DND-41 (cell line): ENCODE data around the gene FOXP1.

ENCODE experiments used
- ATAC-seq: fragments of 200-7000 bp; cut with Tn5 transposase; 3 replicates; pipeline ENCODE4 v1.9.1; 2021; ENCODE audit warnings: low read depth; ENCODE audit not compliant: insufficient read depth
- DNase-seq: peaks from one replicate; pipeline ENCODE4 v3.0.0-alpha.2; 2020
- H2AFZ ChIP-seq: 2 replicates; pipeline ENCODE4 v1.6.0; 2012; ENCODE audit warnings: low read depth, low read length
- H3K27ac ChIP-seq: 2 replicates; pipeline ENCODE4 v1.5.1; 2012; ENCODE audit warnings: low read length, inconsistent platforms
- H3K27me3 ChIP-seq: fragments of 200-600 bp; sonication (generic); 2 replicates; pipeline ENCODE4 v1.6.0; 2012; ENCODE audit warnings: low read length, mild to moderate bottlenecking, inconsistent platforms; ENCODE audit not compliant: insufficient read depth, poor library complexity
- H3K36me3 ChIP-seq: 2 replicates; pipeline ENCODE4 v1.5.1; 2012; ENCODE audit warnings: low read length, inconsistent platforms; ENCODE audit not compliant: insufficient read depth
- H3K4me1 ChIP-seq: 2 replicates; pipeline ENCODE4 v1.5.1; 2012; ENCODE audit warnings: mild to moderate bottlenecking, low read length; ENCODE audit not compliant: insufficient read depth
- H3K4me2 ChIP-seq: 2 replicates; pipeline ENCODE4 v1.6.0; 2012; ENCODE audit warnings: mild to moderate bottlenecking, moderate library complexity, low read length, inconsistent platforms; ENCODE audit not compliant: insufficient read depth
- H3K4me3 ChIP-seq, 2 experiments: fragments of 200-600 bp in 1 of 2; shearing (Covaris generic) in 1 of 2; 2 replicates each; pipeline ENCODE4 v1.5.1; 2012 to 2016; ENCODE audit warnings: inconsistent platforms in 2 of 2, low read length in 2 of 2, mild to moderate bottlenecking in 2 of 2, low read depth in 1 of 2, moderate library complexity in 1 of 2
- H3K79me2 ChIP-seq: 2 replicates; pipeline ENCODE4 v1.6.0; 2012; ENCODE audit warnings: low read length, inconsistent platforms; ENCODE audit not compliant: insufficient read depth
- H3K9ac ChIP-seq: 2 replicates; pipeline ENCODE4 v1.6.0; 2012; ENCODE audit warnings: low read depth, mild to moderate bottlenecking, inconsistent platforms, low read length, moderate library complexity
- H3K9me3 ChIP-seq: 2 replicates; pipeline ENCODE4 v1.5.1; 2012; ENCODE audit warnings: low read length, moderate library complexity, mild to moderate bottlenecking, inconsistent platforms; ENCODE audit not compliant: insufficient read depth, severe bottlenecking
- H4K20me1 ChIP-seq: 2 replicates; pipeline ENCODE4 v1.6.0; 2012; ENCODE audit warnings: low read length; ENCODE audit not compliant: insufficient read depth
- CTCF ChIP-seq: IDR thresholded peaks from 2 replicates; pipeline ENCODE4 v1.5.1; 2012; ENCODE audit warnings: borderline replicate concordance, low read length, moderate library complexity, mild to moderate bottlenecking; ENCODE audit not compliant: poor library complexity, severe bottlenecking; ENCODE audit errors: extremely low read depth
- EZH2 ChIP-seq: IDR thresholded peaks from 3 replicates; pipeline ENCODE4 v1.6.1; 2012; ENCODE audit warnings: borderline replicate concordance, low read depth, mild to moderate bottlenecking, moderate library complexity, low read length, inconsistent platforms; ENCODE audit not compliant: severe bottlenecking

Gene FOXP1

GRCh38 chr3:71132995-71133730 lies 450.4 kb downstream of the FOXP1 start:
- Histone ChIP-seq H3K27ac (no peak overlapping the region), H3K4me1 (peaks cover 39% of the 10 kb centered on the region), H3K36me3 (no peaks in the 10 kb centered on the region), H3K27me3 (no peaks in the 10 kb centered on the region), H4K20me1 (no peaks in the 10 kb centered on the region), H2AFZ (no peak overlapping the region), H3K9me3 (no peaks in the 10 kb centered on the region), H3K4me3 (no peak overlapping the region), H3K9ac (no peak overlapping the region), H3K4me2 (no peak overlapping the region), H3K79me2 (peaks cover 30% of the 10 kb centered on the region)
- DNase-seq = no peak
- no peak for TF ChIP-seq CTCF
- TF ChIP-seq EZH2 = no peak
- no peak for ATAC-seq

- TF ChIP-seq EZH2 (no peak), CTCF (no peak)
- H3K27me3 ChIP-seq = no peaks in the 10 kb centered on the region
- peak overlapping the region; percentile 73 for H2AFZ ChIP-seq
- H3K9me3 ChIP-seq = no peaks in the 10 kb centered on the region
- peaks cover 51% of the 10 kb centered on the region for H3K4me1 ChIP-seq
- peaks cover 45% of the 10 kb centered on the region for H3K79me2 ChIP-seq
- peak overlapping the region; percentile 92 for H3K27ac ChIP-seq
- H3K4me3 ChIP-seq = peak overlapping the region in 1 of 2 experiments; percentile 67; a peak in 2 of 4 replicates
- no peak for DNase-seq
- H3K36me3 ChIP-seq = no peaks in the 10 kb centered on the region
- peak overlapping the region; percentile 67 for H3K9ac ChIP-seq
- no peaks in the 10 kb centered on the region for H4K20me1 ChIP-seq
- ATAC-seq = no peak
- H3K4me2 ChIP-seq = peak overlapping the region; percentile 84
Measured at GRCh38 chr3:71131375-71132314, 451.9 kb downstream of the FOXP1 start.

GRCh38 chr3:71130471-71131374 lies 452.8 kb downstream of the FOXP1 start:
- Histone ChIP-seq H2AFZ (peak overlapping the region; percentile 73), H3K4me3 (peak overlapping the region; percentile 56 to 67), H3K27ac (peak overlapping the region; percentile 92), H3K36me3 (no peaks in the 10 kb centered on the region), H3K79me2 (peaks cover 55% of the 10 kb centered on the region), H3K9me3 (no peaks in the 10 kb centered on the region), H3K9ac (peak overlapping the region; percentile 67), H3K4me2 (peak overlapping the region; percentile 84), H3K27me3 (no peaks in the 10 kb centered on the region), H4K20me1 (0 out of 2 replicates have a peak, but pooled peaks cover under 1% of the 10 kb centered on the region), H3K4me1 (peaks cover 51% of the 10 kb centered on the region)
- DNase-seq = peak; percentile 83
- peak; percentile 93 for ATAC-seq
- TF ChIP-seq EZH2 (no peak), CTCF (no peak)
